ENCODE measurements around the gene ZC3H18. TPM values are rescaled to one million over a fixed set of nuclear protein-coding genes. Genes with fewer than 3 reads are reported as not detected.

Gene ZC3H18
- total RNA-seq, 1 donor from 2014 or later, result 18.4 TPM

DNA sequence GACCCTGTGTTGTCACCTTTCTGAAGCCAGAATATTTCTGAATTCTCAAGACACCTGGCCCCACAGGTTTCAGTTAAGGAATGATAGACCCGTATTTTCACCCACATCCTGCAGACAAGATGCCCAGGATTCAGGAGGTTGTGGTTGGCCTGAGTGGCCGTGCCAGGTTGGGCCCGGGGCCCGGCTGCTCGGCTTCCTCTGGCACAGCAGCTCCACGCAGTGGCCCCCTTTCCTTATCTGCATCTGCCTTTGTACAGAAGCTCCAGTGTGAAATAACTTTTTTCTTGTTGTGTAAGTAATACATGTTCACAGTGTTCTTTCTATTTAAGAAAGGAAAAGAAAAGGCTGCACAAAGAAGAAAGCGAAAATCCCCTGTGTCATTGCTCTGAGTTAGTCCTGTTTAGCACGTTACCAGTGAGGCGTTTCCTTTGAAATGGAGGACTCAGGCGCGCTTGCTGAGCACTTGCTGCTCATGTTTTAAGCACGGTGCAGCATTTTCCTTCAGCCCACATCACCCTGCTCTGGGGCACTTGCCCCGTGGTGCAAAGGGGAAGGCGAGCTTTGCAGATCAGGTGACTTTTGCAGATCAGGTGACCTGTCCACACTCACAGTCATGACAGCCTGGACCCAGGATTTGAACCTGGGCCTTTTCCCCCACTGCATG, 12.8 kb downstream of the ZC3H18 start:
- H3K4me1 ChIP-seq, result no peaks in the 10 kb centered on the region
- H3K27ac ChIP-seq, result no peak overlapping the region
- no peaks in the 10 kb centered on the region for H3K27me3 ChIP-seq
- peaks cover 0 to 30% of the 10 kb centered on the region in 2 donors for H3K36me3 ChIP-seq
- TF ChIP-seq POLR2A (IDR thresholded peaks at IDR 0.05), result no peak
- no peak for TF ChIP-seq POLR2AphosphoS5 (IDR thresholded peaks at IDR 0.05; ENCODE audit: insufficient read depth in 1 of 2, low read depth in 1 of 2)
- TF ChIP-seq, protein P1, sequence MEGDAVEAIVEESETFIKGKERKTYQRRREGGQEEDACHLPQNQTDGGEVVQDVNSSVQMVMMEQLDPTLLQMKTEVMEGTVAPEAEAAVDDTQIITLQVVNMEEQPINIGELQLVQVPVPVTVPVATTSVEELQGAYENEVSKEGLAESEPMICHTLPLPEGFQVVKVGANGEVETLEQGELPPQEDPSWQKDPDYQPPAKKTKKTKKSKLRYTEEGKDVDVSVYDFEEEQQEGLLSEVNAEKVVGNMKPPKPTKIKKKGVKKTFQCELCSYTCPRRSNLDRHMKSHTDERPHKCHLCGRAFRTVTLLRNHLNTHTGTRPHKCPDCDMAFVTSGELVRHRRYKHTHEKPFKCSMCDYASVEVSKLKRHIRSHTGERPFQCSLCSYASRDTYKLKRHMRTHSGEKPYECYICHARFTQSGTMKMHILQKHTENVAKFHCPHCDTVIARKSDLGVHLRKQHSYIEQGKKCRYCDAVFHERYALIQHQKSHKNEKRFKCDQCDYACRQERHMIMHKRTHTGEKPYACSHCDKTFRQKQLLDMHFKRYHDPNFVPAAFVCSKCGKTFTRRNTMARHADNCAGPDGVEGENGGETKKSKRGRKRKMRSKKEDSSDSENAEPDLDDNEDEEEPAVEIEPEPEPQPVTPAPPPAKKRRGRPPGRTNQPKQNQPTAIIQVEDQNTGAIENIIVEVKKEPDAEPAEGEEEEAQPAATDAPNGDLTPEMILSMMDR (IDR thresholded peaks at IDR 0.05), result no peak
- intact Hi-C loops (cut with DNase I), result no loop called here
- no peaks in the 10 kb centered on the region for H3K9me3 ChIP-seq
- no peak overlapping the region for H3K4me3 ChIP-seq
- no peak for DNase-seq (ENCODE audit: extremely low spot score in 2 of 2)

DNA sequence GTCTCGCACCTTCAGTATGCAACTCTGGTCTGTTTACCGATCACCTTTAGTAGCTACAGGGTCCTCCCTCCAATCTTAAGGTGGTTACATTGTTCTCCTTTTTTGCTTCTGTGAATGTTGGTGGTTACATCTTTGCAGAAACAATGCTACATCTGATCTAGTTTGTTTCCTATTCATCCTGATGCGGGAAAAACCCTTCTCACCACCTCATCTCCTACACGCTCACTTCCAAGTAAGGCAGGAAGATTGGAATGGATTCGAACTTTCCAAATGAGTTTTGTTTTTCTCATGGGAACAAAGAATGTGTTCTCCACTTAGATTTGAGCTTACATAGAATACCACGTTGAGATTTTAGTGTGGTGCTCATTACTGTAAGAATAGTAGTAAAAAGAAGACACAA, 14.5 kb downstream of the ZC3H18 start:
- no peaks in the 10 kb centered on the region for H3K27me3 ChIP-seq
- H3K9me3 ChIP-seq, result no peaks in the 10 kb centered on the region
- no peak overlapping the region for H3K27ac ChIP-seq
- no peaks in the 10 kb centered on the region for H3K4me1 ChIP-seq
- intact Hi-C loops (cut with DNase I), result no loop called here
- peaks cover 0 to 39% of the 10 kb centered on the region in 2 donors for H3K36me3 ChIP-seq
- H3K4me3 ChIP-seq, result no peak overlapping the region
- TF ChIP-seq, protein P1 (IDR thresholded peaks at IDR 0.05), result no peak
- TF ChIP-seq POLR2A (IDR thresholded peaks at IDR 0.05) (no peak), POLR2AphosphoS5 (IDR thresholded peaks at IDR 0.05; ENCODE audit: insufficient read depth in 1 of 2, low read depth in 1 of 2) (no peak)
- no peak for DNase-seq (ENCODE audit: extremely low spot score in 2 of 2)

DNA sequence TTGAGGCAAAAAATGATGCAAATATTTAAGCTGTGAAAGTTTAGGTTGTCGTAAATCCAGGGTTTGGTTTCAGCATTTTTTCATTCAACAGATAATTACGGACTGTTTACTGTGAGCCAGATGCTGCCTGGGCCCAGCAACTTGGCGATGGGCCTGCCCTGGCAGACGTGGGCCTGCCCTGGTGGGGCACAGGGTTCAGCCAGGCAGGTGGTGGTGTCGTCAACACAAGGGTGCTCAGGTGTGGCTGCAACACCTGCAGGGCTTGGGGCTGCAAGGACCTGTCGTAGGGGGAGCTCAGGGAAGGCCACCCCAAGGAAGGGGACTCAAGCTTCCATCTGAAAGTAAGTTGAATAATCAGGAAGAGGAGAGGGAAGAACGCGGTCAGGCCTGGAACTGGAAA, 15.1 kb downstream of the ZC3H18 start:
- peaks cover 0 to 44% of the 10 kb centered on the region in 2 donors for H3K36me3 ChIP-seq
- no peaks in the 10 kb centered on the region for H3K27me3 ChIP-seq
- DNase-seq (ENCODE audit: extremely low spot score in 2 of 2), result no peak
- no peaks in the 10 kb centered on the region for H3K4me1 ChIP-seq
- no peak overlapping the region for H3K27ac ChIP-seq
- no peaks in the 10 kb centered on the region for H3K9me3 ChIP-seq
- intact Hi-C loops (cut with DNase I), result no loop called here
- TF ChIP-seq POLR2AphosphoS5 (IDR thresholded peaks at IDR 0.05; ENCODE audit: insufficient read depth in 1 of 2, low read depth in 1 of 2) (no peak), POLR2A (IDR thresholded peaks at IDR 0.05) (no peak)
- TF ChIP-seq, protein P1 (IDR thresholded peaks at IDR 0.05), result no peak
- H3K4me3 ChIP-seq, result no peak overlapping the region

DNA sequence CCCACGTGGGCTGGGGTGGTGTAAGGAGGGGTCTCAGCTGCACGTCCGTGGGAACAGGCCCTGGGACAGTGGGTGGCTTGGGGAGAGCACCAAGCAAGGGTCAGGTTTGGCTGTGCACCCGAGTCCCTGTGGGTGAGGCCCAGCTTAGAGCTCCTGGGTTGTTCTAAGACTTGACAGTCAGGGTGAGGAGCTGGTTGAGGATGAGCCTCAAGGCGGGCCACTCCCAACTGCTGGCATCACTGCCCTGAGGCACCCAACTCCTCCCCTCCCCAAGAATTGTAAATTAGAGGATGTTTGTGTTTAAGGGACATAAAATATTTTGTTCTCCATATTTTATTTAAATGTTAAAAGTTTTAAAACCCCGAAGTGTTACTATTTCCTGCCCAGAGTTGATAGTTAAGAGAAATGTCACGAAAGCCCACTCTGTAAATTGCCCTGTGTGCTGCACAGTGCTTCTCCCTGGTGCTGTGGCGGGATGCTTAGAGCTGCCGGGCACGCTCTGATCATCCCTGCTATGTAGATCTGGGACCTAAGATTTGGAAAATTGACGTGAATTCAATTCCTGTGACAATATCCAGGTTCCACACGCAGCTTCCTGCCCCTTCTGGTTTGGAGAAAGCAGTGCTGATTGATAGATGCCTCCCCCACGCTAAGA, 15.9 kb downstream of the ZC3H18 start:
- H3K4me3 ChIP-seq, result no peak overlapping the region

DNA sequence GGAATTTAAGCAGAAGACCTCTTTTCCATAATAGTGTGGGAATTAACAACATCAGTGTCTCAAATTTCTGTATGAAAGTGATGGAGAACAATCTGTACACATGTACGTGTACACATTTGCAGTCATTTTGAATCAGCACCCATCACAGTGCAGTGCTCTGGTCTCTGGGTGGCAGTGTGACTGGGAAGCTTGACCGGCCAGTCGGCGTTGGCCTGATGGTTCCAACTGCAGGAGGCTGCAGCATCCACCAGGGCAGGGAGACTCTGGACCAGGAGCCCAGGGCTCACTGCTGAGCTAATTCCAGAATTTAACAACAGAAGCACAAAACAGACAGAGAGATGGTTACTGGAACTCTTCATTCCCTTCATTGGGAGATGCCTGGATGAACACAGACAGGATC, 17.9 kb downstream of the ZC3H18 start:
- TF ChIP-seq, protein P1 (IDR thresholded peaks at IDR 0.05), result no peak
- TF ChIP-seq POLR2AphosphoS5 (IDR thresholded peaks at IDR 0.05; ENCODE audit: insufficient read depth in 1 of 2, low read depth in 1 of 2), result no peak
- TF ChIP-seq POLR2A (IDR thresholded peaks at IDR 0.05), result no peak
- no peaks in the 10 kb centered on the region for H3K9me3 ChIP-seq
- H3K27ac ChIP-seq, result no peak overlapping the region
- no peaks in the 10 kb centered on the region for H3K27me3 ChIP-seq
- intact Hi-C loops (cut with DNase I), result no loop called here
- H3K4me3 ChIP-seq, result no peak overlapping the region
- H3K36me3 ChIP-seq, result peaks cover 0 to 31% of the 10 kb centered on the region in 2 donors
- no peak for DNase-seq (ENCODE audit: extremely low spot score in 2 of 2)
- no peaks in the 10 kb centered on the region for H3K4me1 ChIP-seq

More for the DNA sequence above, 15.9 kb downstream of the ZC3H18 start:
- Histone ChIP-seq H3K4me1 (no peaks in the 10 kb centered on the region), H3K27me3 (no peaks in the 10 kb centered on the region), H3K9me3 (no peaks in the 10 kb centered on the region), H3K36me3 (peaks cover 0 to 37% of the 10 kb centered on the region in 2 donors), H3K27ac (no peak overlapping the region)
- intact Hi-C loops (cut with DNase I), result no loop called here
- TF ChIP-seq POLR2A (IDR thresholded peaks at IDR 0.05), result no peak
- DNase-seq (ENCODE audit: extremely low spot score in 2 of 2), result no peak
